COLO668 (cell line): ENCODE data around the gene NTF3.

Experiments
- DNase-seq: peaks from one replicate; lab custom pipeline; 2025; ENCODE audit not compliant: unreplicated experiment; lab: John Stamatoyannopoulos, UW

NTF3 gene

DNA sequence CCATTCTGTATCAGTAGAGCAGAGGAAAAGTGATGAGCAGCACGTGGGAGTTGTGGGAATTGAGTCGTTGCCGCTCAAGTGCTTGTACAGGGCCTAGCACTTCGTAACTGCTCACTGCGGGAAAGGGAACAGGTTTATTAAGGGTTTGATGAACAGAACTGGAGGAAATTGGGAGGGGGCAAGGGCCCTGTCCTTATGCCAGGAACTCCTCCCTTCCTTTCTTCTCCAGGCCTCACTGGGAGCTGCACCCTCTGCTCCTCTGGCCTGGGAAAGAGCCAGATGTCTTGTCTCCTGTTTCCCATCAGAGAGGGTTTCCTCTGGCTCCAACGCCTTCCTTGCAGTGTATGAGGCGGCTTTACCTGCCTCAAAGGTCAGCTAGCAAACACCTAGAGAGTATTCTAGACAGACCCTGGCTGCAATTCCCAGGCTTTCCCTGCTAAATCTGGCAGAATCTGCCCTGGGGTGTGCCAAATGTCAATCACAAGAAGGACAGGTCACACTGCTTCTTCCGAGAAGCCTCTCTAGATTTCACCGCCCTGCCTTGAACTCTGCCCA lies 78.4 kb downstream of the NTF3 start:
- DNase-seq: no peak

GRCh38 chr12:5511256-5511643 lies 79.3 kb downstream of the NTF3 start:
- no peak for DNase-seq

GRCh38 chr12:5511644-5512600 lies 80.0 kb downstream of the NTF3 start:
- no peak for DNase-seq

- no peak for DNase-seq
Measured at GRCh38 chr12:5512601-5512970, 80.7 kb downstream of the NTF3 start.

DNA sequence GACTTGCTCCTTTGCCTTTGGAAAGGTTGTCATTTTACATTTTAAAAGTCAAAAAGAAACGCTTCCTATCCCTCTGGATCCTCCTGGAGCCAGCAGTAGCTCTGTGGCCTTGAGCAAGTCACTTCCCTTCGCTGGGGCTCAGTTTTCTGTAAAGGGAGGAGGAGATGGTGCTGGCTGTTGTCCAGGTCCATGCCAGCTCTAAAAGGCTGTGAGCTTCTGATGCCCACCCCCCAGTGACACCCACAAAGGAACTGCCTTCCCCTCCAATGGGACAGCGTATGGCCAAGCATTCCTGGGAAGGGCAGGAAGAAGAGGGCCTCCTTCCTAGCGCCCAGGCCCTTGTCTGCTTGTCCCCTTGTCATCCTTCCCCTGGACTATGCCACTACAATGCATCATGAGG lies 81.5 kb downstream of the NTF3 start:
- DNase-seq: no peak

- DNase-seq: no peak
Measured at GRCh38 chr12:5514016-5514415, 82.1 kb downstream of the NTF3 start.

DNA sequence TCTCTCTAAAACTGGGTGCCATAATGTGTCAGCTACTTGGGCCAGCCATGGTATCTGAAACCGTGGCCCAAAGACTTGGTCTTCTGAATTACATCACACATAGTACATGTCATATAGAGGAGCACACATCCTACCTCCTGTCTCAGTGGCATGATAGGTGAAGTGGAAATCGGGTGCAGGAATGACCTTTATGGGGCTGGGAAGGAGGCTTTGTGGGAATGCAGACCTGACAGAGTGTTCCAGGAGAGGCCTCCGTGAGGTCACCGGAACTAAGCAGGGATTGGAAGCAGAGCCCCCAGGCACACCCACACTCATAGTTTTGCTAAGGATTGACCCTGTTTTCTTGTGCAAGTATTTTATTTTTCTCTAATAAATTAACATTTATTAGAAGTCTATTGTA lies 82.6 kb downstream of the NTF3 start:
- no peak for DNase-seq

DNA sequence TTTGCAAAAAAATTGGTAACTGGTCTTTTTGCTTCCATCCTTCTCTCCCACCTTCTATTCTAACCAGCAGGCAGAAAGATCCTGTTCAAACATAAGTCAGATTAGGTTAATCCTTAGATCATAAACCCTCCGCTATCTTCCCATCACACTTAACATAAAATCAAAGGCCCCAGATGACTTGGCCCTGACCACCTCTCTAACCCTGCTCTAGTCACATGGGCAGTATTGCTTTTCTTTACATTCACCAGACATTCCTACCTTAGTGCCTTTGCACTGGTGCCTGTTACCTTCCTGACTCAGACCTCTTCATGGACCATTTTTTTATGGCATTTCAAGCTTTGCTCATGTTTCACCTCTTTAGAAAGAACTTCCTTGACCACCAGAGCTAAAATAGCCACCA lies 83.5 kb downstream of the NTF3 start:
- no peak for DNase-seq

DNA sequence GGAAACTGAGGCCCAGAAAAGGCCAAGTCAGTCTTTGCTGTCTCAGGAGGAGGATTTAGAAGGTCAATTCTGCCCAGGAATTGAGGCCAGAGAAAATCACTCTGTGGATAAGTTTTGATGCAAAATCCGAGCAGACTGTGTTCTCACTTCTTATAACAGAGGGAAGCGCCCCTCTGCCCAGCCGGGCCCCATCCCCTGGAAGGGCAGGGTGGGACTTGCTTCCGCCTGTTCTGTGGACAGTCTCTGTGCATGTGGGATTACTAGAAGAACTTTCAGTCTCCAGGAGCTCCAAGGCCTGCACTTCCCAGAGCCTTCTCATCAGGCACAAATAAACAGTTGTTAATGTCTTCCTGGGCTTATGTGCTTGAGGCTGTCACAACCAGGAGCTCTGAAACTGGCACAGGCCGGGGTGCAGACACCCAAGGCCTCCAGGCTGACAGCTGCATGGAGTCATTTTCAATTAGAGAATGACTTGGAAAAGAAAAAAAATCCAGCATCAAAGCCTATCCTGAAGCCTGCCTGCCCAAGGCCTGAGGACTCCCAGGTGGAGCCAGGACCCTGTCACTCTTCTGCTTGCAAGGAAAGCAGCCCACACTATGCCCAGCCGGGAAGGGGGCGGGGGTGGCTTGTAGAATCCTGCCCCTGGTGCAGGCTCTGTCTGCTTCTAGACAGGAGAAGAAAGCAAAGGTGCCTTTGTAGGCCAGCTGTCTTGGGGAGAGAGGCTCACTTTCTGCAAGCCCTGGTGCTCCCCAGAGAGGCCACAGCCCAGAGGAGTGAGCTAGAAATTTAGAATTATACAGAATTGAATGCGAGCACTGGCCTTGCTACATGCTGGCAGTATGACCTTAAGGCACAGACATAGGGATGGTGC lies 84.7 kb downstream of the NTF3 start:
- no peak for DNase-seq

DNA sequence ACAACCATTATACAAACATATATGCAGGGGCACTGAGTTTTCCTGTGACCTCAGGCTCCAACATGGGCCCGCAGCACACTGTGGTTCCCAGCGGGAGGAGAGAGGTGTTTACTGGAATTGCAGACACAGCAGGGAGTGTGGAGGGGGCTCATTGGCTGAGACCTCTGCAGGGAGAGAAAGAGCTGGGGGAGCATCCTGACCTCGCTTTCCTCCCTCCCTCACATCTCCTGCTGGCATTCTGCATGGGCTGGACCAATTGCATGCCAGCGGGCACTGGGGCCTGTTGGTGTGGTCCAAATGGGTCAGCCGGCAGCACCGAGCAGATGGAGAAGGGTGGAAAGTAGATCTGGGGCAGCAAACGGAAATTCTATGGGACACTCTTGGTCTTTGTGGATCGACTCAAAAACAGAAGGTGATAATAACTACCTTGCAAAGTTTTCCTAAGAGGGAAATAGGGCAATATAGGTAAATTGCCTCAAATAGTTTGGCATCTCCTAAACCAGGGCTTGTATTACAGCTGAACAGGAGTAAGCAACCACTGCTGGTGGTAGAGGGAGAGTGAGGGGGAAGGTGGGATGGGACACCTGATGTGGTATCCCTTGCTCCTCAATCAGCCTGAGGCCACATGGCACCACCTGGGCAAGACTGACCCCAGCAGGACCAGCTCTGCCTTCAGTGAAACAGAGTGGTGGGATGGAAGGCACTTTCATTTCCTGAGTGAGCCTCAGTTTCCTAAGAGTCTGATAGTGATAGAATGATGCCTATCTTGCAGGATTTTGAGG lies 86.9 kb downstream of the NTF3 start:
- DNase-seq: no peak

- no peak for DNase-seq
Measured at GRCh38 chr12:5520037-5520436, 88.1 kb downstream of the NTF3 start.

GRCh38 chr12:5520831-5521230 lies 88.9 kb downstream of the NTF3 start:
- DNase-seq: no peak

DNA sequence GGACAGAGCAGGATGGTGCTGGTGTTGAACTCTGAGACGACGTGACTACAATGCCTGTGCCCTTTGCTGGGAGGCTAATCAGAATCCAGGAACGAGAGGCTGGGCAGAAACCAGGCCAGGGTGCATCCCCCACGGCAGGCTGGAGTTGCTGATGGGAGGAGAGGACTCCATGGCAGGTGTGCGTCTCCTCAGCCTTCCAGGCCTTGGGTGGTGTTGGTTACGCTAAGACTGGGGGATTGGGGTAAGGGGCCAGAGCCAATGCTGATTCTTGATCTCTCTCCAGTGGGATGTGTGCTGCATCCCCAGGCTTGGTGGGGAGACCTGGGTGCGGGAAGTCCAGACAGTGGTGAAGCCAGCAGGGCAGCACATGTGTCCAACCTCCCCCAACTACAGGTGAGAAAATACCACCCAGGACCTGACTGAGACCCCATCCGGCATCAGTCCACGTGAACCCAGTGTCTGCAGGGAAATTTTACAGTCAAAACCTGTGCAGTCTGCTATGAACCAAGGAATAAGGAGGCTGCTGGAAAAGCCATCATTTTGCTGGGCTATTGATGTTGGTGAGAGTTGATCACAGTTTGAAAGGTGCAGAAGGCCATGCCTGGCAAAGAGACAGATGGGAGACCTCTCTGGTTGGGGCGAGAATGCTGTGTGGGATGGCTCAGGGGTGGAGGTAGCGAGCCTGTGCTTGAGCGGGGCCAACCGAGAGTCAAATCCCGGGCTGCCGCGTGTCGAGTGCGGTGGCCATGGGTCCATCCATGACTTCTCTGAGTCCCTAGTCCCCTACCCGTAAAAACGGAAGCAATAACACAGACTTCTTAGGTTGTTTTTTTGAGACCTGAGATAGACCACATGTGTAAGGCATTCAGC lies 89.8 kb downstream of the NTF3 start:
- no peak for DNase-seq

GRCh38 chr12:5522432-5523335 lies 90.8 kb downstream of the NTF3 start:
- DNase-seq: no peak

DNA sequence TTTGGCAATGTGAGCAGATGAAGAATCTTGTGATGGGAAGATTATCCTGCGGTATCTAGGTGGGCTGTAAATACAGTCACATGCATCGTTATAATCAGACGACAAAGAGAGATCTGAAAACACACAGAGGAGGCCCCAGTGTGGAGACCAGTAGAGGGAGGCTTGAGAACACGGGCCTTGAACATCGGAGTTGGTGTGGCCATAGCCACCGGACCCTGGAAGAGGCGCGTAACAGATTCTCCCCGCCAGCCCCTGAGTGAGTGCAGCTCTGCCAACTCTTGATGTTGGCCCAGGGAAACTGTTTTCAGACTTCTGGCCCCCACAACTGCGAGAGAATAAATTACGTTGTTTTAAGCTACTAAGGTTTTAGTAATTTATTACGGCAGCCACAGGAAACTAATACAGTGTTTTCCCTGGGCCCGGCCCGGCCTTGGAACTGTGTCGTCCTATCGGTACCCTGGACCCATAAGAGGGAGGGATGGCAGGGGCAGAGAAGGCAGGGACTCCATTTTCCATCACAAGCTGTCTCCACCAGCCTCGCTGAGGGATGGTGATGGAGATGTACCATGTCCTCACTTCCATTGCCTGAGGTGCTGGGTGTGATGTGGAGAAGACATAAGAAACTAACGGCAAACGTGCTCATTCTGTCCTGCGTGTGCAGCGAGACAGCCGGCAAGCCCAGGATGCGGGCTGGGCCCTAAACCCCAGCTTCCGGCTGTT lies 91.6 kb downstream of the NTF3 start:
- DNase-seq: no peak

DNA sequence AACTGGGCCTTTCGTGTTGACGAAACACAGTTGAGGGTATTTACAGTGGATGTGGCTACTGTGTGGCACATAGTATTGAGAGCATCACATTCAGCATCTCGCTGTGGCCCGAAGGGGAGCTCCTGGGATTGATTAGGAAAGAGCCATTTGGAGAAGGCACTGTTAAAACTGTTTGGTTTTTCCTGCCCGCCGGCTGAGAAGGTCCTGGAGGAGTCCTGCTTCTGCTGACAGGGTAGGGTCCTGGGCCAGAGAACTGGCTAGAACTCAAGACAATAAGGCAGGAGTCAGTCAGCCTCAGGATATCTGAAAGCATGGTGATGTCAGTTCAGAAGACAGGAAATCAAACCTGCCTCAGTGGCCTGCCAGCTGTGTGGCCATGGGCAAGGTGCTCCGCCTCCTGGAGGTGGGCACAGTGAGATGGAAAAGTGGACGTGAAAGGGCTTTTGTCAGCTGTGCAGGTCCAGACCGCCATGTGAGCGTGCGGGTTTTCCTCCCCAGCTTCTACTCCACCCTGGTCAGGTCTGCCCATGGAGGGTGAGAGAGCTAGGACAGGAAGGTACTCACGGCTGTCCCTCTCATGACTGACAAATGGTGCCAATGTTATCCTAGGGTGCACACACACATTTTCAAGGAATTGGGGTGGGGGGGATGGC lies 92.3 kb downstream of the NTF3 start:
- DNase-seq: no peak

- DNase-seq: no peak
Measured at GRCh38 chr12:5524769-5525436, 93.0 kb downstream of the NTF3 start.
